ENCODE measurements around the gene MRPL55.

GRCh38 chr1:228101994-228102790, 6.9 kb downstream of the MRPL55 start:
- TF ChIP-seq CTCF (IDR thresholded peaks at IDR 0.05; ENCODE audit: low read depth, low read length) (peak; percentile 17), POLR2A (IDR thresholded peaks at IDR 0.05; ENCODE audit: extremely low read depth, insufficient read length) (no peak), MAX (IDR thresholded peaks at IDR 0.05; ENCODE audit: low read depth, low read length) (no peak)
